Liver (tissue), 9 donors: ENCODE data around the gene RAP1GAP2. TPM values are rescaled to one million over a fixed set of nuclear protein-coding genes. Genes with fewer than 3 reads are reported as not detected.

Source experiments
- DNase-seq: peaks from one replicate; pipeline ENCODE4 v3.0.0-alpha.2; 2017; ENCODE audit warnings: low spot score
- H3K27ac ChIP-seq, 2 donors: one replicate each; pipeline ENCODE4 v1.7.0; 2013; ENCODE audit warnings: inconsistent platforms in 2 of 2, low read length in 2 of 2, control low read depth in 1 of 2, low read depth in 1 of 2, mild to moderate bottlenecking in 1 of 2
- H3K27me3 ChIP-seq, 4 donors: one replicate each; pipeline versions ENCODE4 v1.6.1 to v1.7.0; 2013; ENCODE audit warnings: low read length in 3 of 4, inconsistent platforms in 1 of 4, mild to moderate bottlenecking in 1 of 4, moderate library complexity in 1 of 4; ENCODE audit not compliant: control insufficient read depth in 4 of 4, insufficient read depth in 4 of 4
- H3K36me3 ChIP-seq, 4 donors: one replicate each; pipeline versions ENCODE4 v1.6.1 to v1.7.0; 2013; ENCODE audit warnings: low read length in 3 of 4, mild to moderate bottlenecking in 3 of 4, low read depth in 1 of 4, moderate library complexity in 1 of 4; ENCODE audit not compliant: control insufficient read depth in 4 of 4, insufficient read depth in 3 of 4
- H3K4me1 ChIP-seq, 4 donors: one replicate each; pipeline versions ENCODE4 v1.6.1 to v1.7.0; 2013; ENCODE audit warnings: low read length in 3 of 4, mild to moderate bottlenecking in 3 of 4, moderate library complexity in 1 of 4; ENCODE audit not compliant: control insufficient read depth in 4 of 4, insufficient read depth in 4 of 4
- H3K4me3 ChIP-seq, 3 donors: one replicate each; pipeline versions ENCODE4 v1.6.1 to v1.7.0; 2013; ENCODE audit warnings: low read length in 3 of 3, control low read depth in 1 of 3, low read depth in 1 of 3, mild to moderate bottlenecking in 1 of 3
- H3K9ac ChIP-seq, 2 donors: one replicate each; pipeline ENCODE4 v1.7.0; 2013; ENCODE audit warnings: low read length in 2 of 2, mild to moderate bottlenecking in 2 of 2, moderate library complexity in 2 of 2, control low read depth in 1 of 2, low read depth in 1 of 2
- H3K9me3 ChIP-seq, 4 donors: one replicate each; pipeline versions ENCODE4 v1.6.1 to v1.7.0; 2013; ENCODE audit warnings: low read length in 3 of 4; ENCODE audit not compliant: control insufficient read depth in 4 of 4
- CTCF ChIP-seq: fragments of 150-350 bp; IDR thresholded peaks from 2 replicates; pipeline ENCODE4 v1.5.1; 2017; ENCODE audit warnings: improper control_type of control experiment, low read depth, low read length; ENCODE audit not compliant: missing input control
- EGR1 ChIP-seq, 2 donors: IDR thresholded peaks; 2 replicates each; pipeline ENCODE4 v1.6.1; 2016 to 2018; ENCODE audit warnings: antibody characterized with exemption in 2 of 2, low read depth in 2 of 2
- FOXA1 ChIP-seq: IDR thresholded peaks from 2 replicates; pipeline ENCODE4 v1.6.1; 2016; ENCODE audit warnings: antibody characterized with exemption
- GABPA ChIP-seq, 2 donors: IDR thresholded peaks in 1 of 2; conservative IDR thresholded peaks in 1 of 2; 2 replicates each; pipeline ENCODE4 v1.6.1; 2016; ENCODE audit warnings: antibody characterized with exemption in 2 of 2, mild to moderate bottlenecking in 1 of 2, moderate library complexity in 1 of 2
- HNF4A ChIP-seq, 2 donors: conservative IDR thresholded peaks; 2 replicates each; pipeline ENCODE4 v1.6.1; 2016; ENCODE audit warnings: antibody characterized with exemption in 2 of 2, mild to moderate bottlenecking in 2 of 2
- HNF4G ChIP-seq: IDR thresholded peaks from 2 replicates; pipeline ENCODE4 v1.6.1; 2016; ENCODE audit warnings: antibody characterized with exemption
- JUND ChIP-seq, 2 donors: IDR thresholded peaks; 2 replicates each; pipeline ENCODE4 v1.6.1; 2016; ENCODE audit warnings: antibody characterized with exemption in 2 of 2
- MAX ChIP-seq: IDR thresholded peaks from 2 replicates; pipeline ENCODE4 v1.6.1; 2016; ENCODE audit warnings: antibody characterized with exemption
- NR2F2 ChIP-seq: IDR thresholded peaks from 2 replicates; pipeline ENCODE4 v1.6.1; 2016; ENCODE audit warnings: antibody characterized with exemption
- RAD21 ChIP-seq, 2 donors: IDR thresholded peaks; 2 replicates each; pipeline ENCODE4 v1.6.1; 2016; ENCODE audit warnings: antibody characterized with exemption in 2 of 2, mild to moderate bottlenecking in 2 of 2
- RXRA ChIP-seq, 2 donors: IDR thresholded peaks; 2 replicates each; pipeline ENCODE4 v1.6.1; 2017 to 2018; ENCODE audit warnings: antibody characterized with exemption in 2 of 2, mild to moderate bottlenecking in 1 of 2
- SP1 ChIP-seq: IDR thresholded peaks from 2 replicates; pipeline ENCODE4 v1.6.1; 2018; ENCODE audit warnings: antibody characterized with exemption, mild to moderate bottlenecking
- TAF1 ChIP-seq: conservative IDR thresholded peaks from 2 replicates; pipeline ENCODE4 v1.6.1; 2016; ENCODE audit warnings: antibody characterized with exemption, mild to moderate bottlenecking
- ZBTB33 ChIP-seq: IDR thresholded peaks from 2 replicates; pipeline ENCODE4 v1.6.1; 2016; ENCODE audit warnings: antibody characterized with exemption
- WGBS: extraction: QIAGEN DNeasy Blood & Tissue Kit; methylation state at CpG from one replicate; pipeline ENCODE4 v1.1.7; 2013; 5-methylcytosine and 5-hydroxymethylcytosine counted together
- polyA plus RNA-seq, 2 donors: library from polyadenylated mRNA; stranded (reverse) in 1 of 2; unstranded in 1 of 2; fragments of 200-250 nt in 1 of 2; fragments of >200 nt in 1 of 2; fragmentation: Nextera tagmentation in 1 of 2; extraction: Ambion mirVana in 1 of 2; gene quantifications; one replicate each; pipeline versions ENCODE4 v1.2.1 to v1.2.3, GENCODE V29; 2013 to 2015
- total RNA-seq, 2 donors: library from RNA; depleted of rRNA; stranded (reverse); fragments of >200 nt; gene quantifications; one replicate each; pipeline ENCODE4 v1.2.3, GENCODE V29; 2014
- TF ChIP-seq, protein P1 (sequence below): IDR thresholded peaks from 2 replicates; pipeline ENCODE4 v1.6.1; 2016; ENCODE audit warnings: antibody characterized with exemption, mild to moderate bottlenecking
- TF ChIP-seq, protein P2 (sequence below): IDR thresholded peaks from 2 replicates; pipeline ENCODE4 v1.6.1; 2016; ENCODE audit warnings: antibody characterized with exemption
- donor health status: healthy.
- donor health status: healthy.
- donor health status: healthy.
- donor health status: healthy.
- donor health status: healthy.

Gene RAP1GAP2
- total and polyA plus RNA-seq, 4 donors, result 0.56 to 1.7 (median 1.1) TPM

GRCh38 chr17:3032258-3033247 is 236.3 kb downstream of the RAP1GAP2 start:
- Histone ChIP-seq H3K9ac (no peak overlapping the region), H3K9me3 (no peaks in the 10 kb centered on the region), H3K27ac (no peak overlapping the region), H3K27me3 (peaks cover 0 to 4% (median 0%) of the 10 kb centered on the region in 4 donors), H3K4me1 (no peaks in the 10 kb centered on the region), H3K36me3 (no peaks in the 10 kb centered on the region), H3K4me3 (no peak overlapping the region)
- TF ChIP-seq HNF4G (no peak), RAD21 (IDR thresholded peaks at IDR 0.05) (no peak), ZBTB33 (no peak), RXRA (IDR thresholded peaks at IDR 0.05) (no peak), NR2F2 (no peak), MAX (no peak), TAF1 (no peak), SP1 (no peak), JUND (IDR thresholded peaks at IDR 0.05) (no peak), CTCF (no peak), GABPA (IDR thresholded peaks at IDR 0.05 in 1 of 2, conservative IDR thresholded peaks at IDR 0.05 in 1 of 2) (no peak), HNF4A (conservative IDR thresholded peaks at IDR 0.05) (no peak), EGR1 (IDR thresholded peaks at IDR 0.05; ENCODE audit: low read depth in 2 of 2) (no peak), FOXA1 (no peak)
- TF ChIP-seq, protein P1, sequence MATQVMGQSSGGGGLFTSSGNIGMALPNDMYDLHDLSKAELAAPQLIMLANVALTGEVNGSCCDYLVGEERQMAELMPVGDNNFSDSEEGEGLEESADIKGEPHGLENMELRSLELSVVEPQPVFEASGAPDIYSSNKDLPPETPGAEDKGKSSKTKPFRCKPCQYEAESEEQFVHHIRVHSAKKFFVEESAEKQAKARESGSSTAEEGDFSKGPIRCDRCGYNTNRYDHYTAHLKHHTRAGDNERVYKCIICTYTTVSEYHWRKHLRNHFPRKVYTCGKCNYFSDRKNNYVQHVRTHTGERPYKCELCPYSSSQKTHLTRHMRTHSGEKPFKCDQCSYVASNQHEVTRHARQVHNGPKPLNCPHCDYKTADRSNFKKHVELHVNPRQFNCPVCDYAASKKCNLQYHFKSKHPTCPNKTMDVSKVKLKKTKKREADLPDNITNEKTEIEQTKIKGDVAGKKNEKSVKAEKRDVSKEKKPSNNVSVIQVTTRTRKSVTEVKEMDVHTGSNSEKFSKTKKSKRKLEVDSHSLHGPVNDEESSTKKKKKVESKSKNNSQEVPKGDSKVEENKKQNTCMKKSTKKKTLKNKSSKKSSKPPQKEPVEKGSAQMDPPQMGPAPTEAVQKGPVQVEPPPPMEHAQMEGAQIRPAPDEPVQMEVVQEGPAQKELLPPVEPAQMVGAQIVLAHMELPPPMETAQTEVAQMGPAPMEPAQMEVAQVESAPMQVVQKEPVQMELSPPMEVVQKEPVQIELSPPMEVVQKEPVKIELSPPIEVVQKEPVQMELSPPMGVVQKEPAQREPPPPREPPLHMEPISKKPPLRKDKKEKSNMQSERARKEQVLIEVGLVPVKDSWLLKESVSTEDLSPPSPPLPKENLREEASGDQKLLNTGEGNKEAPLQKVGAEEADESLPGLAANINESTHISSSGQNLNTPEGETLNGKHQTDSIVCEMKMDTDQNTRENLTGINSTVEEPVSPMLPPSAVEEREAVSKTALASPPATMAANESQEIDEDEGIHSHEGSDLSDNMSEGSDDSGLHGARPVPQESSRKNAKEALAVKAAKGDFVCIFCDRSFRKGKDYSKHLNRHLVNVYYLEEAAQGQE, result no peak
- TF ChIP-seq, protein P2, sequence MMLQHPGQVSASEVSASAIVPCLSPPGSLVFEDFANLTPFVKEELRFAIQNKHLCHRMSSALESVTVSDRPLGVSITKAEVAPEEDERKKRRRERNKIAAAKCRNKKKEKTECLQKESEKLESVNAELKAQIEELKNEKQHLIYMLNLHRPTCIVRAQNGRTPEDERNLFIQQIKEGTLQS, result no peak
- no peak for DNase-seq
- 91% methylated on average over 27 of the region's 27 CpGs for WGBS
